HG03039 (cell line): ENCODE measurements around the gene FLOT1.

Experiments
- ATAC-seq: cut with Tn5 transposase; IDR thresholded peaks from one replicate; pipeline ENCODE4 v1.9.1; 2021; ENCODE audit warnings: mild to moderate bottlenecking, moderate library complexity; ENCODE audit not compliant: unreplicated experiment

The FLOT1 gene

GRCh38 chr6:30705620-30706019 lies 36.9 kb downstream of the FLOT1 start:
- ATAC-seq, result no peak

GRCh38 chr6:30703821-30704220 lies 38.7 kb downstream of the FLOT1 start:
- ATAC-seq, result no peak

DNA sequence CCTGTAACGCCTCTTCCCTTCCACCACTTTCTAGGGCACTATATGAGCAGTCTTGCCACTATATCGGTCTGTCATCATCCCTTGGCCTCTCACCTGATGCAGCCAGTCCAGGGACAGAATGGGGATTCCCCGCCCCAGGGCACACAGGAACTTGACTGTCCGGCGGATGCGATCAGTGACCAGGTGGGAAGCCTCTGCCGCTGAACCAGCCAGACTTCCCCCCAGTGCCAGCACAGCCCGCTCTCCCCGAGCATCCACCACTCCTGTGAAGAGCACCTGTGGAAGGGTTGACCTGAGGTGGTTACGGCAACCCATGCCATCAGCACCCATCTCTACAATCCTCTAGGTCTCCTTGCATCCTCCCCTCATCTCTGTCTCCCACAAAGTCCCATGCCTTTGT lies 39.5 kb downstream of the FLOT1 start:
- no peak for ATAC-seq

GRCh38 chr6:30700340-30700739 lies 42.1 kb downstream of the FLOT1 start:
- no peak for ATAC-seq

DNA sequence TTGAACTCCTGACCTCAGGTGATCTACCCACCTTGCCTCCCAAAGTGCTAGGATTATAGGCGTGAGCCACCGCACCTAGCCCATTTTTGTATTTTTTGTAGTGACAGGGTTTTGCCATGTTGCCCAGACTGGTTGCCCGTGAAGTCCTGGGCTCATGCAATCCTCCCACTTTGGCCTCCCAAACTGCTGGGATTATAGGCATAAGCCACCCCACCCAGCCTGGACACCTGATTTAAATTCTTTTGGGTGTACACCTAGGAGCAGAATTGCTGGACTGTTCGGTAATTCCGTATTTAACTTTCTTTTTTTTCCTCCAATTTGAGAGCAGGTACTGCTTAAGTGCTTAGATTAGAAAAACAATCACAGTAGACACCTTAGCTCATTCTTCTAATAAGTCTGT lies 46.1 kb downstream of the FLOT1 start:
- ATAC-seq, result no peak

GRCh38 chr6:30691208-30691847 lies 51.2 kb downstream of the FLOT1 start:
- ATAC-seq, result no peak

DNA sequence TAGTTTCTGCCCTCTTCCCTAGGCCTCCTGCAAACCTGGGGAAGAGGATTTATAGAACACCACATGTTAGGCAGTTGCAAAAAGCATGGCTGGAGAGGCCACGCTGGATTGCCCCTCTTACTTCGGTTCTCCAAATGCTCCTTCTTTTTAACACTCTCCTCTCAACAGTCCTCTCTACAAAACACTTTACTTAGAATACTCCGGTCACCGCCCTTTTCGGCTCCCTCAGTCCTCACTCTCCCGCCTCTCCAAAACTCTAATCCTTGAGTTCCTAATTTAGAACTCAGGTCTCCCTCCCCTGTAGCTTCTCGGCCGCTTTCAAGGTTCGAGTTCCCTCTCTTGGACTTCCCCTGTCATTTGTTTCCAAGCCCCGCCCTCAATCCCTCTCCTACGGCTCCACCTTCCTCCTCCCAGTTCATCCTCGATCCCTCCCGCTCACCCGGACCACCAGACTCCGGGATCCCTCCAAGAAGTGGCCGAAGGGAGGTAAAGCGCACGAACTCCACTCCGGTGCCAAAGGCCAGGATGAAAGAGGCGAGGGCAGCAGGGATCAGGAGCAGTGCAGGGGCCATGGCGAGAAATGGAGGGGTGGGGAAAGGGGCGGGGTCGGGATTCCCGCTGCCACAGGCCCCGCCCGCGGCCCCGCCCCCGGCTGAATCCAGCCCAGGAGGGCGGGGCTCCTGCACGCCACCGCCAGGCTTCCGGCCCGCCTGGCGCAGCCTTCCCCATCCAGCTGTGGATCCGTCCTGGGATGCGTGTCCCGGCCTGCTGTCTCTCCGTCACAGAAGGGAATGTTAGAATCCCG lies 51.9 kb downstream of the FLOT1 start, which contains the start of gene NRM:
Gene NRM (minus strand): TSS at position 582 of the 805 bp plus-strand sequence. CDS start 10 bp downstream, at position 572.
- ATAC-seq, result peak; percentile 39

DNA sequence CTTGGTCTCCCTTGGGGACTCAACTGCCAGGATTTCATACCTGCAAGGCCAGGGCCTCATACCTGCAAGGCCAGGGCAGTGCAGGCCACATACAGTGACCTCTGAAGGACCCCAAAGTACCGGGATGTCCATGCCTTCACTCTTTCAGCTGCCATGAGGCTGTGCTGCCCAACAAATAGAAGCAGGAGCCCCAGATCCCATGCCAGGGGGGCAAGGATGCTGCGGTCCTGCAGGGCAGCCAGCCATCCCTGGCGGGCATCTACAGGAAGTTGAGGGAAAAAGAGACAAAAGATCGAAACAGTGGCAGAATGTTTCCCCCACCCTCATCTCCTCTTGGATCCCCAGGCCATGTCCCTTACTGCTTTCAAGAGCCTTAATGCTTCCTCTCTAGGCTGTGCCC lies 52.5 kb downstream of the FLOT1 start:
- no peak for ATAC-seq

- ATAC-seq, result no peak
Observed at GRCh38 chr6:30689022-30689865, 53.2 kb downstream of the FLOT1 start.

DNA sequence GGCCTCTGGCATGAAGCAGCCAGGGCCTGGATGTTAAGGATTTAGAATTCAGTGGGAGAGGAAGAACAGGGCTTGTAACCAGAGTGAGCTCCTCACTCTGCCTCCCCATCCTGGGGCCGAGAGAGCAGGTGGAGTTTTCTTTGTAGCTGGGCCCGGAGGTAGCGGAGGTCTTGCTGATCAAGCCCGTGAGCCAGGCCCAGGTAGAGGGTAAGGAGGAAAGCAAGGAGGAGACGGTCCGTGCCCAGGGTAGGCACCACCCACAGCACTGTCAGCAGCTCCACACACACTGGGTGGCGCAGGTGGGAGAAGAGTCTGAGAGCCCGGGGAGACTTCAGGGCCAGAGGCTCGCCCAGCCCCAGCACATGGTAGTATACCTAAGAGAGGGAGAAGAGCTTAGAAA lies 53.9 kb downstream of the FLOT1 start:
- ATAC-seq, result no peak

DNA sequence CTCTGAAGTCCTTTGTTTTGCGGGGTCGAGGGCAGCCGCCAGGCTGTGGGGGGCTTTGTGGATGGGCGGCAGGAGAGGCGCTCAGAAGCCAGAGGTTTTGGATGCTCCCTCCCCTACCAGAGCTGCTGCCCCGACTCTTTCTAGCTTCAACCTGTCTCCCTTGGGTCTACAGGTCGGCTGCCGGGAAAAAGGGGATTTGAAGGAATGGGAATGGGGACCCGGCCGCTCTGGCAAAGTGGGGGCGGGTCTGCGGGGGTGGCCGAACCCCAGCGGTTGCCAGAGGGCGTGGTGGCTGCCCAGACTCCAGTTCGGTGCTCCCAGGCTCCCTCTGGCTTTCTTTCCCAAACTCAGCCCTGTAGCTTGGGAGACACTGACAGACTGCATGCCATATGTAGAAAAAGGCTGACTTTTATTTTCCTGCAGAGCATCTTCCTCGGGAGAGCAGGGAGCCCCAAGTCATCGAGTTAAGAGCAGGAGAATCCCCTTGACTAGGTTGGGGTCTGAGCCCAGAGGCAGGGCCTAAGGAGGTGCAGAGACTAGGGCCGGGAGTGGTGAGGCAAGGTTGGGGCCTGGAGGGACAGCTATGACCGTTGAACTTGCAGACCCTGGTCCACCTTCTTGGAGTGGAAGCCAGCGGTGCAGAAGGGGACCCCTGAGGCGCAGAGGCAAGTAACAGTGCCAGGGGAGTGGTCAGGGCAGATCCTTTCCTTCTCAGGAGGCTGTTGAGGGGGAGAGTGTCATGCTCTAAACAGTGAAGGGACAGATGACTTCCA lies 54.6 kb downstream of the FLOT1 start:
- ATAC-seq, result no peak

DNA sequence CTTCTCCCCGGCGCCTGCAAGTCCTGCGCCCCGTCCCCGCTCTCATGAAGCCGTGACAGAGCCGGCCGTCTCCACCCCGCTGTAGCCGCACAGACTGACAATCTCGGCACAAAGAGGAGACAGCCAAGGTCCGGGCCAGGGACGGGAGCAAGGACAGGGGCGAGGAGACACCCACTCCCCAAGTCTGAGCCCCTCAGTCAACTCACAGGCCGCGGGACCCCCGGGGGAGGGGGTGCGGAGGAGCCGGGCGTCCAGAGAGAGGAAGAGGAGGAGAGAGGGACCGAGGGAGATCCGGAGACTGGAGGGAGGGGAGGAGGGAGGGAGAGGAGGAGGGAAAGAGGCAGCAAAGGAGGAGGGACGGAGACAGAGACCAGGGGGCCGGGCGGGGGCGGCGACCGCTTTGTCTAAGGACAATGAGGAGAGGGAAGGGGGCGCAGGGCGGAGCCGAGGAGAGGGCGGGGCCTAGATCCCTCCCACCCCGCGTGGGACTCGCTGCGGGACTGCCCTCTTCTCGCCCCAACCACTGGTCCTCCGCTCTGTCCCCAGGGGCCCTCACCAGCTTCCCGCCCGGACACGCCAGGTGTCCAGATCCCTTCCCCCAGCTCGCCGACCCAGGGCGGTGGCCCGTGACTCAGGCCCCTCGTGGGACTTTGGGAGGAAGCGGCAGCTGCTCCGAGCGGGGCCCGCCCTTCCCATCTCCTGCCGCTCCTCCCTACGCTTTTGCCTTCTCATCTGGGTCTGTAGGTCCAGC lies 55.4 kb downstream of the FLOT1 start:
- peak; percentile 29 for ATAC-seq

DNA sequence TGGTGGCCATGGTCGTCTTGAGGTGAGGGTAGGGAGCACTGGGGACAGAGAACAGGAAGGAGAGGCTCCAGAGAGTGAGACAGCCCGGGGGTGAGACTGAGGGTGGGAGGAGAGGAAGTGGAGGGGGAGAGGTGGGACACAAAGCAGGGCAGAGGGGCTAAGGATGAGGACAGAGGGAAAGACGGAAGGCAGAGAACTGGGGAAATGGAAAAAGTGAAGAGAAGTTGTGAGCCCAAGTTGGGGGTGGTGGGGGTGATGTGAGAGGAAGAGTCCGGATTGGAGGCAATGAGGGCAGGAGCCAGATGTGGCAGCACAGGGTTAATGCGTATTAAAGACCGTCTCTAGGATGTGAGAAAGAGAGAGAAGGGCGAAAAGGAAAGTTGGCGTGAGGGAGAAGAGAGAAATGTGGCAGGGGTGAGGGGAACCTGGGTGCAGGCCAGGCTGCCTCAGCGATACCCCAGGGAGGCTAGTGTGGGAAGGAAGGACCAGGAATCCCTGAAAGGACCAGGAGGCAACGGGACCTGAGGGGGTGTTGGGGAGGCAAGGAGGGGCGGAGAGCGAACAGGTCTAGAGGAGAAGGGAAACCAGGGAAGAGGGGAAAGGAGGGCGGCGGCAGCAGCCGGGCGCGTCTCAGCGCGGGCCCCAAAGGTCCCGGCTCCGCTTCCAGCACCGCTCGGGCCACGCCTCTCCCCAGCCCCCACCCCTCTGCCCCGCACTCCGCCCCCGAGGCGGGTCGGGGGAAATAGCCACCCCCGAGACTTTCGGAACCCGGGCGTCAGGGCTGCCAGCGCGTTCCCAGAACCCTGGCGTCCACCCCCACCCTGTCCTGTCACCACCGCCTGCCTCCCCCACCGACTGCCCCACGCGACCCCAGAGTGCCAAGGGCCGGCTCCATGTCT lies 56.2 kb downstream of the FLOT1 start, which contains the start of gene PPP1R18:
Gene PPP1R18 (minus strand): TSS at position 637 of the 899 bp plus-strand sequence. CDS start 627 bp downstream, at position 10.
- ATAC-seq, result no peak

DNA sequence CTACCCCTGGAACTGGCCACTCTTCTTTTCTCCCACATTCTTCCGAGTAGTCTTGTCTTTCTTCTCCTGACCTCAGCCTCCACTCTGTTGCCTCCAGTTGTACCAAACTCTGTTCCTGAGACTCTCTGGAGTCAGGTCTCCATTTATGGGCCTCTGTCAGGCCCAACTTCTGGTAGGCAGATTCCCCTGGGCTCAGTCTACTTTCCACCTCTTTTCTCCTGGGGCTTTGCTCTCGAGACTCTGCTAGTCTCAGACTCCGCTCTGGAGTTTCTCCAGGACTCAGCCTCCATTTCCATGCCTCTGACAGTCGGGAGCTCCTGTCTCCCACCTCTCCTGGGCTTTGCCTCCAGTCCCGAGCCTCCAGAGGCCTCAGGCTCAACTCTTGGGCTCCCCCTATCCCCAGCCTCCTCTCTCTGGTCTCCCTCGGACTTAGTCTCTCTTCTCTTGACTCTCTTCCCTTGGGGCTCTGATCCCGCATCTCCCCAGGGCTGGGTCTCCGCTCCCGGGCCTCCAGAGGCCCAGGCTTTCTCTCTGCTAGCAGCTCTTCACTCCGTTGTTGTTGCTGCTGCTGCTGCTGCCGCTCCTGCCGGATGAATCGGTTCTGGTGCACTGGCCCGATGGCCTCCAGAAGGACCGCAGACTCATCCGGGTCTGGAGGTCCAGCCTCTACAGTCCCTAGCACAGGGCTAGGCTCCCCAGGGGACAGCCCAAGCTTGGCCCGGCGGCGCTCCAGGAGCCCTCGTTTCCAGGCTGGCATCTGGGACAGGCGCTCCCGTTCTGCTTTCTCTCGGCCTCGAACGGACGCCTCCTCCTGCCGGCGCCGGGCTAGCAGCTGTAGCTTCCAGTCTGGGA lies 57.1 kb downstream of the FLOT1 start:
- no peak for ATAC-seq

DNA sequence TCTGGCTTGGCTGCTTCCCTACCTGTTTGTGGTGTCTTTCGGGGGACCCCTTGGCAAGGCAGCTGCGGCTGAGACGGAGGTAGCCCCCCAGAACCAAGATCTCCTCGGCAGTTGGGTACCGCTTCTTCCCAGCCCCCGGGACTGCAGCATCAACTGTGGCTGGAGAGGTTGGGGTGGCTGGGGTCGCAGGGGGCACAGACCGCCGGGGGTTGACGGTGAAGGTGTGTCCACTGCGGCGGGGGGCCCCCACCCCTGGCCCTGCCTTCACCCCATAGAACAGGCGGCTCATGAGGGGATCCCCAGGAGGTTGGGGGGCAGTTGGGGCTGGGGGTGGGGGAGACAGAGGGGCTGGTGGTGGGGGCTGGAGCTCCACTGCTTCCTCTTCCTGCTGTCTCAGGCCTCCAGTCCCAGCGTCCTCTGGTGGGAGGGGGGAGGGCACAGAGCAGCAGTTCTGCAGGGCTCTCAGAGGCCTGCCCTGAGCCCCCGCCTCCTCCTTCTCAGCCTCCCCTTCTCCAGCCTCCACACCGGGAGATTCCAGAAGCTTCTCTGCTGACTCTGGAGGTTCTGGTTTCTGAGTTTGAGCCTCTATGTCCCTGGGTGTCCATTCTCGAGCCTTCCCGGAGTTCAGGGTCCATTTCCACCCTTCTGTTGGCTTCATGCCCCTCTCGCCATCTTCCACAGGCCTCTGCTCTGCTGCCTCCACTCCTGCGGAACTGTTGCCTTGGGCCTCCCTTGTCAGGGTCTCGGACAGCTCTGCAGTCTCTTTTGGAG lies 57.9 kb downstream of the FLOT1 start:
- no peak for ATAC-seq

GRCh38 chr6:30683980-30684338 lies 58.5 kb downstream of the FLOT1 start:
- ATAC-seq, result no peak
